ENCODE measurements around the gene HOXC9.

The HOXC9 gene

GRCh38 chr12:53988541-53989226 is 11.3 kb upstream of the HOXC9 start:
- DNase-seq: no peak

GRCh38 chr12:53989227-53990113 is 10.5 kb upstream of the HOXC9 start:
- DNase-seq: no peak

GRCh38 chr12:53990311-53991076 is 9.5 kb upstream of the HOXC9 start:
- no peak for DNase-seq

DNA sequence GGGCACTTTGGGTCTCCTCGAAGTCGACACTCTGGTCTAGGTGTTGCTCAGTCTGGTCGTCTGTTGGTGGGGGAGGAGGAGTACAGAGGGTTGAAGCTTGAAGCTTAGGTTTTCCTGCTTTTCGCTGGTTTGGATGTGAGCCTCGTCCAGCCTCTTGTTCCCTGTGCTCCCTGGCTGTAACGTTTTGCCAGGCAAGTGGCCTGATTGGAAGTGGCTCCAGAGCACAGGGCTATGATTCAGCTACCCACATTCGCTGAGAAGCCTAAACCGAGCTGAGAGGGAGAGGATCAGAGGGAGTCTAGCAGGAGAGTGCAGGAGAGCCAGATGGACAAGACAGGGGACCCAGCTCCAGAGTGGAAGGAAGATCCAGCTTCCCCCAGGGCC is 8.9 kb upstream of the HOXC9 start:
- no peak for DNase-seq

DNA sequence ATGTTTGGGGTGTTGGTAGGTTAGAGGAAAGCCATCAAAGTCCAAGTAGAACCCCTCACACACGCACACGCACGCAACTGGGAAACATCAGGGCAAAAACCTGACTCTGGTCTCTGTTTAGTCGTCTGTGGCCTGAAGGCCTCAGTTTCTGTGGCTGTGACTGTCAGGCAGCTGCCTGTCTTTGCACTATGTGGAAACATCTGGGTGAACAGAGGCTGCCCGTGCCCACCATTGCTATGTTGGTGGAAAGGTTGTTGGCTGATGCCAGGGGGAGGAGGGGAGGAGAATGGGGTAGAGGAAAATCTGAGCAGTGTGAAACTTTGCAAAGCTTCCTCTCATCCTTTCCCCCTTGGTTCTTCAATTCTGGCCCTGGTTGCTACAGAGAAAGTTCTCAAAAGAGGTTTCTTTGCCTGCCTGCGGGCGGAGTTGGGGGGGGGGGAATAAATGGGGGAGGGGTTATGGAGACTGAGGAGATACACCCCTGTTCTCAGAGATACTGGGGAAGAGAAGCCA is 7.5 kb upstream of the HOXC9 start:
- no peak for DNase-seq

GRCh38 chr12:53993162-53994008 is 6.6 kb upstream of the HOXC9 start:
- no peak for DNase-seq

DNA sequence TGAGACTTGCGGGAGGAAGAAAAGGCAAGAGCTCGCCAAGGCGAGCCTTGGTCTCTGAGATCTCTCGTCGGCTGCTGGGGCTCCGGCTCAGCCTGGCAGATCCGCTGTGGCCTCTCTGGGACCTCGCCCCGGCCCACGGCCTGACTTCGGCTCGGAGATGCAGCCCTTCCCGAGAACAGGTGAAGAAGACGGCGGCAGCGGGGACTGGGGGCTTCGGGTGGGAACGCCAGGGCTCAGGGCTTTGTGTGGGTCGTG is 6.0 kb upstream of the HOXC9 start:
- DNase-seq: no peak

GRCh38 chr12:53994264-53995001 is 5.5 kb upstream of the HOXC9 start:
- no peak for DNase-seq

GRCh38 chr12:53995002-53995377 is 5.0 kb upstream of the HOXC9 start:
- DNase-seq: no peak

DNA sequence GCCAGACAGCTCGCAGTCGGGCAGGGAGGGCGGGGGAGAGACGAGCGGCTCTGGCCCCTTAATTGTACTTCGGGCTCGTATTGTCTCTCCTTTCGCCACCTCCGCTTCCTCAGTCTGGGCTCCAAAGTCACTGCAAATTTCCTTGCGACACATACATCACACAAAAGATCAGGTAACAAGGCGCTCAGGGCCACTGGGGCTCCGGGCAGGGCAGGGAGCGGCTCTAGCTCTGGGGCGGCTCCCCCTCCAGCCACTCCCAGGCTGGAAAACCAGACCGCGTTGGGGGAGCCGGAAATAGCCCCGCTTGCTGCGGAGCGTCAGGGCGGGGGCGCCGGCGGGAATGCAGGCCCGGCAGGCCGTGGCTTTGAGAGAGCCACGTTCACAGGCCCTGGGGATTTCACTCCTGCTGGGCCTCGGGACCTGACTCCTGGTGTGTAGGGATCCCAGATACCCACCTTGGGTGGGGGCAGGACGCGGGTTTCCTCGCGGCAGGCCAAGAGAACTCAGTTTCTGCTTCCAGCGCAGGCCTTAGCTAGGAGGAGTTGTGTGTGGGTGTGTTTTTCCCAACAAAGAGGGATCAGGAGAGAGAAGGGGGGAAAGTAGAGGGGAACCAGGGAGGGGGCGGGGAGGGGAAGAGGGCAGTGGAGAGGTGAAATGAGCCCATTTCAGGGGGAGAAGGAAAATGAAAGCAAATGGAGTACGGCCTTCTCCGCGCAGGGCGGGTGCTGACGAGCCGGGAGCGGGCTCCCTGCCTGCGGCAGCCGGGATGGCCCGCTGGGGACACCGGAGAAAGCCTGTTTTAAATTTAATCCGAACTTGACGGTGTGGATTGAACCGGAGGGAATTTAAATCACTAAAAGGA is 4.4 kb upstream of the HOXC9 start:
- no peak for DNase-seq

- DNase-seq: no peak
Measured at GRCh38 chr12:53996240-53997203, 3.4 kb upstream of the HOXC9 start.

DNA sequence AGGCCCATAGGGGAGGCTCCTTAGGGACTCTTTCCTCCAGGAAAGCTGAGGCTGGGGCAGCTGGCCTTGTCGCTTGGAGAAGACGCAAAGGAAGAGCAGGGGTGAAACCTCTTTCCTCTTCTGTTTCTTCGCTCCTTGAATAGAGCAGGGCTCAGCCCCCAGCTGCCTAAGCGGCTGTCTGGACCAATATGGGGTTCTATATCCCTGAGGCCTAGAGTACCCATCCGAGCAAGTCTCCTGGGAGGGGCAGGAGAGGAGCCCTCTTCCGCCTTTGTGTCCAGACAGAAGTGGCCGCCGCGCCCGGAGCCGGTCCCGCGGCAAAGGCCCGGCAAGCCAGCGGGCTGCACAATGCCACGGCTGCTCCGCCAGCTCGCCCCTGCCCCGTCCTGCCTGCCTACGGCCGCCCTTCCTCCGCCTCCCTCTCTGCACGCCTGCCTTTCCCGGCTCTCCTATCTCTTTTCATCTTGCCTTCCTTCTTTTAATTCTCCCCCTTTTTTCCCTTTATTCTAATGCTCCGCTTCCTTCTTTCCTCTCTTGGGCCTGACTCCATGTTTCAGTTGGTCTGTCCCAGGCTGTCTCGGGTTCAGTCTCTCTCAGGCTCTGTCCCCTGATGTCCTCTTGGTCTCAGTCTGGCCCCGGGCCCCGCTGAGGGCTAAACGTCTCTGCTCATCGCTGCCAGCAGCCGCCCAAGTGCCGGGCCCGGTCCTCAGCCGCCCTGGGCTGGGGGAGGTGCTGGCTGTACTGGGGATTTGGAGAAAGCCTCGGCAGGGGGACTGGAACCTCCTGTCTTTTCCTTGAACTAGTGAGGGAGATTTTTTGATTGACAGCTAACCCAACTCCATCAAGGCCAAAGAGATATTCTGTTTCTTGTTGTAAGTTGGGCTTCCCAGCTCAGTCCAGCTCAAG is 2.5 kb upstream of the HOXC9 start:
- DNase-seq: no peak

GRCh38 chr12:53998110-53998899 is 1.7 kb upstream of the HOXC9 start:
- DNase-seq: no peak

DNA sequence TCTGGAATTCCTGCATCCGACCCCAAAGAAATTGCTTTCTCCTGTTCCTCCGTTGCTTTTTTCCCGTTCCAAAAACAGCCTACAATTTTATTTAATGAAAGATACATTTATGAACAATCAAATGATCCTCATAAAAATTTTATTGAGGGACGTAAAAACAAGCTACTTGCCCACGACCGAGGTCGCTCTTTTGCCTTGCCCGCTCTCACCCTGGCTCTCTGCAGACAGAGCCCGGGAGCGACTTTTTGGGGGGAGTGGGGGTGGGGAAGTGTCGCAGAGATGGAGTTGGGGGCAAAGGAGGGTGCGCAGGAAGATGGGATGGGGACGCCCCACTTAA is 1.1 kb upstream of the HOXC9 start:
- DNase-seq: no peak

- DNase-seq: no peak
Measured at GRCh38 chr12:53999559-54000115, 324 bp upstream of the HOXC9 start.

- no peak for DNase-seq
Measured at GRCh38 chr12:54001283-54002187, 1.6 kb downstream of the HOXC9 start.

All from fibroblast of skin of back (primary cell).